Breast epithelium (tissue), 3 donors: Measurements from ENCODE around the gene GLMP.

Experiments used
- CTCF ChIP-seq, 3 donors: fragments of 450-650 bp; IDR thresholded peaks; one replicate each; pipeline ENCODE4 v1.5.1; 2016 to 2017; ENCODE audit warnings: antibody characterized with exemption in 3 of 3, mild to moderate bottlenecking in 3 of 3, moderate library complexity in 3 of 3
- POLR2A ChIP-seq: fragments of 450-650 bp; IDR thresholded peaks from one replicate; pipeline ENCODE4 v1.6.1; 2016; ENCODE audit warnings: antibody characterized with exemption, mild to moderate bottlenecking, moderate library complexity
- POLR2AphosphoS5 ChIP-seq, 3 donors: sonication (generic); formaldehyde crosslinking; IDR thresholded peaks; one replicate each; pipeline ENCODE4 v1.6.1; 2017; ENCODE audit warnings: antibody characterized with exemption in 3 of 3

- TF ChIP-seq CTCF (IDR thresholded peaks at IDR 0.05) = no peak
- no peak for TF ChIP-seq POLR2A
- no peak for TF ChIP-seq POLR2AphosphoS5 (IDR thresholded peaks at IDR 0.05)
Measured at GRCh38 chr1:156281693-156282478, 13.6 kb downstream of the GLMP start.
